ENCODE measurements around the gene ARFIP2.
"Not testable (repeated sequence)": the region's sequence is repeated elsewhere in the genome, so short reads cannot be mapped to it uniquely, and the experiment has no call there.

The ARFIP2 gene, protein sequence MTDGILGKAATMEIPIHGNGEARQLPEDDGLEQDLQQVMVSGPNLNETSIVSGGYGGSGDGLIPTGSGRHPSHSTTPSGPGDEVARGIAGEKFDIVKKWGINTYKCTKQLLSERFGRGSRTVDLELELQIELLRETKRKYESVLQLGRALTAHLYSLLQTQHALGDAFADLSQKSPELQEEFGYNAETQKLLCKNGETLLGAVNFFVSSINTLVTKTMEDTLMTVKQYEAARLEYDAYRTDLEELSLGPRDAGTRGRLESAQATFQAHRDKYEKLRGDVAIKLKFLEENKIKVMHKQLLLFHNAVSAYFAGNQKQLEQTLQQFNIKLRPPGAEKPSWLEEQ

DNA sequence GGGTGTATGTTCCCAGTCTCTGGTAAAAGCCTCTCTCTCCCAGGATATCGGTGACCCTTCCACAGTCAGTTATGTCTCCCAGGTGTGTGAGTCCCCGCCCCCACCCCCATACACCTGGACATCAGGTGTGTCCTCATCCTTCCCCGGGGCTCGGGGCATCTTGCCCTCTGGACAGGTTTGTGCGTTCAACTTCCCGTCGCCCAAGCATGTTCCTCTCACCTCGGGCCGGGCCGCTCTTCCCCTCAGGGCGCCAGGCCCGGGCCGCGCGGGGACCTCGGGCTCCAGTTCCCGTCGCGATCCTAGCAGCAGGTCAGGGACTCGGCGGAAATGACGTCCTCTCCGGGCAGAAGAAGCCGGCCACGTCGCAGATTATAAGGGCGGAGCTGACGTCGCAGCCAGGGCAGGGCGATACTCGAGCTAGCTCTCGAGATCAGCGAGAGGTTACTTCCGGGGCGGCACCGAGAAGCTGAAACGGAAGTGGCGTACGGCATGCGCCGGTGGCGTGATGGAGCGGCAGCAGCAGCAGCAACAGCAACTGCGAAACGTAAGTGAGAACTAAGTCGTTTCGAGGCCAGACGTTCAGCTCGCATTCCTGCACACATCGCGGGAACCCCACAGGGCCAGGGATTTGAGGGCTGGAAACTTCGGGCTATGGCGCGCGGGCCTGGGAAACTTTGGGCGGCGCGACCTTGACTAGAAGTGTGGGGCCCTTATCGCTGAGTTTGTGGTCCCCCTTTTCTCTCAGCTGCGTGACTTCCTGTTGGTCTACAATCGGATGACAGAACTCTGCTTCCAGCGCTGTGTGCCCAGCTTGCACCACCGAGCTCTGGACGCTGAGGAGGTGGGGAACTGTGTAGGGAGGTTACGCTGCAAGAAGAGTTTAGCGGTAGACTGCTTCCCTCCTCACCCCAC lies at the start of gene ARFIP2, which contains the start of gene TIMM10B:
Gene ARFIP2, minus strand, starts transcription at position 320 of the 912 bp plus-strand sequence. CDS start 910 bp downstream, outside the sequence.
Gene TIMM10B, plus strand, starts transcription at position 490 of the 912 bp plus-strand sequence. Its CDS starts 16 bp downstream, at position 506.
- peak; percentile 98 for DNase-seq

- DNase-seq, result no peak
Observed at GRCh38 chr11:6530848-6531247, 49.7 kb upstream of the ARFIP2 start.

DNA sequence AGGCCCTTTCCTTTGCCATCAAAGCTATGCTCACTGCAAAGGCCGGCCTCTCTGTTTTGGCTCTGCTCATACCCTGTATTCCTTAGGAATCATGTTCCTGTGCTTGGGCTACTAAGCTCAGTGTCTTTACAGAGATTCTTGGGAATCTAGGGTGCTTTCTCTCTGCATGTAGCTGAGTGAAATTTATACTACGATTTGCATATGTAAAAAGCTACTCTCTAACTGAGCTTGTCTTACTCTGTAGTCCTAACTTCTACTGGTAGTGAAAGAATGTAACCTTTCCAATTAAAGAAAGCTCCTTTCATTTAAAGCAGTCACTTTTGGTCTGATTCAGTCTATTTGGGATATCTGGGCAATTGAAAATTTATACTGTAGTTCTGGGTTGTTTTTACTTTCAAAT lies 48.1 kb upstream of the ARFIP2 start:
- DNase-seq, result no peak

DNA sequence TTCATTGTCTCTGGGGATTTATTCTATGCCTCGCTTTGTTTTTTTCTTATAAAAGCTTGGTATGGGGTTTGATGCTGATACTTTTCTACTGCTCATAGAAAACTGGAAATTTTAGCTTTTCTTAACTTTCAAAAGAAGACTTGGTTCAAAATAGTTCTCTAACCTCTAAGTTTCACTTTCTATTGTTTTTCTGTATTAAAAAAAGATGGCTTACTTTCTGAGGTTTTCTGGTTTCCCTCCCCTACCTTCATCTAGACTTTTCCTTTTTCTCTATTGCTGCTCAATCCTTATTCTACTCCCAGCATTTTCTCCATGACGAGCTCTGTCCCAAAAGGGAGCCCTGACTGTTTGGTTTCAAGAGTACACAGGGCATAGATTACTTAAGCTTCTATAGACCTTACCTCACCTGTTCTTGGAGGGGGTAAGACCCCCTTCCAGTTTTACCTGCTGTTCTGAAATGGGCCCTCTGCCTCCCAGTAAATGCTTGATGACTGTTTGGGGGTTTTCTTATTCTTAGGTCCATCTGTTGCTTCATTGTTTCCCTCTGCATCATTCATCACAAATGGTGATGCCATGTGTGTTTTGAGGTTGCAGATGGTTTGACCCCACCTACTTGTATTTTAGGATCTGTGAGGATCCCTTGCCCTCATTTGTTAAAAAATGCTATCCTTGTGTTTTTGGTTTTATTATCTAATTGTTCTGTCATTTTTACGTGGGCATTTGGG lies 45.4 kb upstream of the ARFIP2 start:
- no peak for DNase-seq

DNA sequence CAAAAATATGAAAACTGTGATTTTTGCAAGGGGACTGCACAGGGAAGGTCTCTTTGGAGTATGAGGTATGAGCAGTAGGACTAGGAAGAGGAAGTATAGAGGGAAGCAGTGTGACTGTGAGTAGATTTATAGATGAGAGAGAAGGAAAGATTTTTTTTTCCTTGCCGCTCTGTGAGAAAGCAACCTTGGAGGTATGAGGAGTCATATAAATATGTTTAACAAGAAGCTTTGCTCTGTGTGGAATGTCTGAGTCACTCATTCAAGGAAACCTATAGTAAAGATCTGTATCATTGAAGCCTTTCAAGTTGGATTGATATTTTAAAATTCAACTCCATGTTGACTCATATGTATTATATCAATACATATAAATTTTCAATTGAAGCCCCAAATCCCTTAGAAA lies 42.1 kb upstream of the ARFIP2 start:
- DNase-seq, result no peak

DNA sequence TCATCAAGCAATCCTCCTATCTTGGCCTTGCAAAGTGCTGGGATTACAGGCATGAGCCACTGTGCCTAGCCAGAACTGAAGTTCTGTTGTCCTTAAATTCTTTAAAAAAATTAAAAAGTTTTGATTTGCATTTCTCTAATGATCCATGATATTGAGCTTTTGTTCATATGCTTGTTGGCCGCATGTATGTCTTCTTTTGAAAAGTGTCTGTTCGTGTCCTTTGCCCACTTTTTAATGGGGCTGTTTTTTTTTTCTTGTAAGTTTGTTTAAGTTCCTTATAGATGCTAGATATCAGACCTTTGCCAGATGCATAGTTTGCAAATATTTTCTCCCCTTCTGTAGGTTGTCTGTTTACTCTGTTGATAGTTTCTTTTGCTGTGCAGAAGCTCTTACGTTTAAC lies 40.8 kb upstream of the ARFIP2 start:
- DNase-seq, result not testable (repeated sequence)

GRCh38 chr11:6520265-6520664 lies 39.1 kb upstream of the ARFIP2 start:
- DNase-seq, result no peak

GRCh38 chr11:6516865-6517264 lies 35.7 kb upstream of the ARFIP2 start:
- DNase-seq, result no peak

GRCh38 chr11:6505577-6506240 lies 24.6 kb upstream of the ARFIP2 start:
- no peak for DNase-seq

GRCh38 chr11:6504166-6504565 lies 23.0 kb upstream of the ARFIP2 start:
- no peak for DNase-seq

DNA sequence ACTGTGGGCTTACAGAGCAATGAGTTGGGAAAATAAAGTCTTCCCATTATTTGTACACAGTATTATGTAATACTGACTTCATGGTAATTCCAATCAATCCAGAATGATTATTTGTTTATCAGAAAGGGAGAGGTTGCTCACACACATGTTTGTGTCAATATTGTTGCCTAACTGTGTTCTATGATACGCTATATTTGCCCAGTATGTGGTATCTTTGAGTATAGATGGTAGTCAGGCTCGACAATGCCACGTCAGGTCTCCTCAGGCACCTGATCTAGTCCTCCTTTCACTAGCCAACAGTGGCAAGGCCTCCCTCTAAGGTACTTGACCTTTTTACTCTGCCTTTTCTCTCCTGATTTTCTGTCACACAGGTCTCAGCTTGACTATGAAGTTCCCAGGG lies 21.3 kb upstream of the ARFIP2 start:
- DNase-seq, result no peak

DNA sequence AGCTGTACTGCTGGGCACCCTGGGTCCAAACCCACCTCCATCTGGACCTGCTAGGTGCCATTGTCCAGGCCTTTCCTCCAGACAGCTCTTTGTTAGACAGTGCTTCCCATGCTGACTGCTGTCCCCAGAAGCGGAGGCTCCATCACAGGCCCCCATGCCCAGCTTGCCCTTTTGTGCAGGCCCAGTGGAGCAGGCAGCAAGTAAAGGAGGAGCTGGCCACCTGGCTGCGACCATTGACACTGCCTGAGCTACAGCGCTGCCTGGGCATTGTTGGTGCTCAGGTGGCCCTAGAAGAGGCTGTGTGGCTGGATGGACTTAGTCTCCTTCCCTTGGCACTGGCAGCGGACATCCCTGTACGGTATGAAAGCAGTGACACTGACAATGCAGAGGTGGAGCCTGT lies 17.4 kb upstream of the ARFIP2 start:
- DNase-seq, result no peak

DNA sequence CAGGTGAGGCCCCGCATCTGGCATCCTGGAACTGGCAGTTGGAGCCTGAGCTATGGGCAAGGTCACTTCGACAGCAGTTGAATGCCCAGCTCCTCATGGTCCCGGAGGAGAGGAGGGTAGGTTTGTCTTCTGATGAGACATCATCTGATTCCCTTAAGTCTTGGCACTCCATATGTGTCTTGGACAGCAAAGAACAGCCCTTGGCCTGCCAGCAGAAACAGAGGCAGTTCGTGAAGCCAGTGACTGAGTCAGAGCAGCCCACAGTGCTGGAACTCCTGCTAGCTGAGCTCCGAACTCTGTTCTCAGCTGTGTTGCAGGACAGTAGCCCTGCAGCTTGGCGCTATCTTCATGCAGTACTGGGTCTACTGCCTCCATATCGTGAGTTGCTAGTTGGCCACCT lies 17.0 kb upstream of the ARFIP2 start:
- no peak for DNase-seq

DNA sequence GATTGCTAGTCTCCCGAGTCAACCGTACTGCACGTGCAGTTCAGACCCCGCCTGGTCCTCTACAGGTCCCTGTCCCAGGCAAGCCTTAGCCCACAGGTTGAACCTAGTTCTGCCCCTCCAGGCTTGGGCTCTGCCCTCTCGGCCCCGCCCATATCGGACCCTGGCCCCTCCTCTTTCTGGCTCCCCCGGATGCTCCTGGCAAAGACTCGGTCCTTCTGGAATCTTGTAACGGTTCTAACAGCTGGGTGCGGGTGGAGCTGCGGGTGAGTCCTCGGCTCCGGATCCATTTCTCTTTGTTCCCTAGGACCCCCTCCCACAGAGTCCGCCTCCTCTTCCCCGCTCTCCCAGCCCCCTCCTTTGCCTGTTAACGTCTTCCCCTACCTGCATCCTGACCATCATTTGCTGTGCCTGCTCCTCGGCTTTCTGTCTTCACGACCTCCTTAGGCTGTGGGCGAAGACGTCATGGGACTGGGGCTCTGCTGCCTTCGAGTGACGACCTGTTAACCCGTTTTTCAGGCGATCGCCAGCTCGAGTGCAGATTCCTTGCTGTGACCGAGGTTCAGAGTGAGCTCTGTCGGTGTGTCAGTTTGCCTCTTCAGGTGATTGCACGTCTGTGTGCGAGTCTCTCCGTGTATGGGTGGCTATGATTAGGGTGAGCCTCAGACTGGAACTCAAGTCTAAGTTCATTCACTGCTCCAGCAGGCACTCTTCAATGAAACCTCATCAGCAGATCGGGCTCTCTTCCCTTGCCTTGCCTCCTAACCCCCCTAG lies 16.1 kb upstream of the ARFIP2 start, which contains the start of gene DNHD1:
Gene DNHD1, plus strand, starts transcription at position 212 of the 771 bp plus-strand sequence. CDS start 936 bp downstream, outside the sequence.
- DNase-seq, result no peak

GRCh38 chr11:6489306-6489705 lies 8.2 kb upstream of the ARFIP2 start:
- DNase-seq, result no peak

GRCh38 chr11:6488821-6489220 lies 7.7 kb upstream of the ARFIP2 start:
- no peak for DNase-seq

GRCh38 chr11:6488342-6488741 lies 7.2 kb upstream of the ARFIP2 start:
- no peak for DNase-seq

DNA sequence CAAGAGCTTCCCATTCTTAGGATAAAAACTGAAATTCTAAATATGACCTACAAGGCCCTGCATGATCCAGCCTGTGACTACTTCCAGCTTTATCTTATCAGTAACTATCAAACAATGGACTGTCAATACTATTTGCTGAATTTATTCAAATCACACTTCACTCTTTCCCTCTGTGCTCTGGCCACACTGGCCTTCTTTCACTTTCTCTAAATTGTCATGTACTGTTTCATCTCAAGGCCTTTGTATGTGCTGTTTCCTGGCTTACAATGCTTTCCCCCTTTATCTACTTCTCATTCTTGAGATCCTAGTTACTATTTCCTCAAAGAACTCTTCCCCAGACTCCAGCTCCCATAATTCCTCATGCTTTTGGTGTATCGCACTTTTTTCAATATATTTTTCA lies 5.8 kb upstream of the ARFIP2 start:
- DNase-seq, result no peak

DNA sequence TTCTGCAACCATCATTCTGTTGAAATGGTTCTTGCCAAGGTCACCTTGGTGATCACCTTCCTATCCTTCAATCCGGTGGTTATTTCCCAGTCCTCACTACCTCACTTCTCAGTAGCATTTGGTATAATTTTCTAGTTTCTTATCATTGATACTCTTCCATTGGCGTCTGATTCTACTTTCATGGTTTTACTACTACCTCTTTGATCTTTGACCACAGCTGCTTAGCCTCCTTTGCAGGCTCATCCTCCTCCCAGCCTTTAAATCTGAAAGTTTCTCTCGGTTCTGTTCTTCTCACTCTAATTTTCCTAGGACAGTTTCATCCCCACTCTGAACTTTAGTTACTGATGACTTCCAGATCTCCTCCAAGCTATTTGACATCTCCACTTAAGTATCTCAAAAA lies 5.1 kb upstream of the ARFIP2 start:
- DNase-seq, result no peak

DNA sequence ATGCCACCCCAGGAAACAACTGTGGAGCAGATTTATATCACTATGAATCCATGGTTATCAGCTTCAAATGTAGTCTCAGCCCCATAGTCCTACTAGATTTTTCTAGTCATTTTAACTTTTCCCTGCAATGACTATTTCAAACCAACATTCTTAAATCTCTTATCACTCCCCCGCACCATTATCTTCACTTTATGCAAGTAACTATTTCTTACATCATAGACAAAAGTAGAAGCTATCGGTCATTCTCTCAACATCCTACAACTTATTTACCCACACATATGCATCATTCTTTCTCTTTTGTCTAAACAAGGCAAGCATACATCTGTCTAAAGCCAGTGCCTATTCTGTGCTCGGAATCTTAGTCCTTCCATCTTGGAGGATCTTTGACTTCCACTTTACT lies 4.5 kb upstream of the ARFIP2 start:
- no peak for DNase-seq

DNA sequence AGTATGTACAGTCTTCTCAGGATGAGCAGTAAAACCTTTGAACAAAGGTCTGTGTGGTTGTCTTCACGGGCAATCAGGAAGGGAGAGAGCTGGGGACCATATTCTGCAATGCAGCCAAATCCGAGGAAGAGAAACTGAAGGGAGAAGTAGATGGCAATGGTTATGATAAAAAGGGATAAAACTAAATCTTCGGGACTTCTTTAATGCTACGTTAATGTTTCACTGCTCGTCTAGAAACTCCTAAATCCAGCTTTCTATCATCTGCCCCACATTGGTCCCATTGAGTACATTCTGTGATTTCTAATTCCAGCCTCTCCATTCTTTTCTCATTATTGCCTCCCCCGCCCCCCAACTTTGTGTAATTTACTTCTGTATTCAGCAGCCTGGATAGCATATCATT lies 1.9 kb upstream of the ARFIP2 start:
- DNase-seq, result no peak

- DNase-seq, result no peak
Observed at GRCh38 chr11:6482441-6482840, 1.3 kb upstream of the ARFIP2 start.
